Peyer's patch (tissue), 4 donors: Measurements from ENCODE around the gene PHLDB2. TPM values are rescaled to one million over a fixed set of nuclear protein-coding genes. Genes with fewer than 3 reads are reported as not detected.

Experiments used
- DNase-seq, 3 donors: peaks; one replicate each; pipeline ENCODE4 v3.0.0-alpha.2; 2017 to 2019
- H3K27ac ChIP-seq, 4 donors: fragments of 200-600 bp; sonication (generic); one replicate each; pipeline ENCODE4 v1.5.1; 2016 to 2019
- H3K27me3 ChIP-seq, 2 donors: fragments of 200-600 bp; sonication (generic); one replicate each; pipeline ENCODE4 v1.5.1; 2019
- H3K36me3 ChIP-seq, 3 donors: fragments of 200-600 bp; sonication (generic); one replicate each; pipeline ENCODE4 v1.5.1; 2016 to 2019
- H3K4me1 ChIP-seq, 4 donors: fragments of 200-600 bp; sonication (generic); one replicate each; pipeline ENCODE4 v1.5.1; 2016 to 2019
- H3K4me3 ChIP-seq, 4 donors: fragments of 200-600 bp; sonication (generic); 1 replicate in 3 of 4; 2 replicates in 1 of 4; pipeline ENCODE4 v1.5.1; 2016 to 2019; ENCODE audit warnings: mild to moderate bottlenecking in 1 of 4
- H3K9me3 ChIP-seq, 4 donors: fragments of 200-600 bp; sonication (generic); one replicate each; pipeline ENCODE4 v1.5.1; 2016 to 2019; ENCODE audit warnings: mild to moderate bottlenecking in 1 of 4
- CTCF ChIP-seq, 6 experiments: fragments of 450-650 bp in 4 of 6; fragments of 200-600 bp in 2 of 6; sonication (generic) in 1 of 6; IDR thresholded peaks; one replicate each; pipeline ENCODE4 v1.5.1; 2017 to 2019; ENCODE audit warnings: antibody characterized with exemption in 6 of 6, mild to moderate bottlenecking in 3 of 6, moderate library complexity in 1 of 6
- POLR2A ChIP-seq, 2 donors: fragments of 450-650 bp; IDR thresholded peaks; one replicate each; pipeline ENCODE4 v1.5.1; 2017; ENCODE audit warnings: antibody characterized with exemption in 2 of 2, mild to moderate bottlenecking in 2 of 2, moderate library complexity in 2 of 2
- total RNA-seq, 4 donors: library from RNA; depleted of rRNA; stranded (reverse); fragments of >200 nt; gene quantifications; one replicate each; pipeline ENCODE4 v1.1.0, GENCODE V29; 2016

PHLDB2 gene
- total RNA-seq, 4 donors from 2014 or later, result 6.0 to 66.0 (median 12.5) TPM

GRCh38 chr3:112011376-112011940 lies 152.4 kb downstream of the PHLDB2 start:
- no peaks in the 10 kb centered on the region for H3K36me3 ChIP-seq
- H3K4me3 ChIP-seq, result no peak overlapping the region
- DNase-seq, result no peak
- TF ChIP-seq CTCF (IDR thresholded peaks at IDR 0.05), result no peak
- no peak for TF ChIP-seq POLR2A (IDR thresholded peaks at IDR 0.05)
- no peaks in the 10 kb centered on the region for H3K27me3 ChIP-seq
- no peaks in the 10 kb centered on the region for H3K4me1 ChIP-seq
- no peaks in the 10 kb centered on the region for H3K9me3 ChIP-seq
- no peak overlapping the region for H3K27ac ChIP-seq

- no peaks in the 10 kb centered on the region for H3K36me3 ChIP-seq
- TF ChIP-seq CTCF (IDR thresholded peaks at IDR 0.05) (no peak), POLR2A (IDR thresholded peaks at IDR 0.05) (no peak)
Measured at GRCh38 chr3:112012205-112012992, 153.3 kb downstream of the PHLDB2 start.

GRCh38 chr3:112013058-112013783 lies 154.2 kb downstream of the PHLDB2 start:
- Histone ChIP-seq H3K4me1 (no peaks in the 10 kb centered on the region), H3K27ac (no peak overlapping the region), H3K27me3 (no peaks in the 10 kb centered on the region), H3K36me3 (no peaks in the 10 kb centered on the region), H3K9me3 (no peaks in the 10 kb centered on the region), H3K4me3 (no peak overlapping the region)
- TF ChIP-seq POLR2A (IDR thresholded peaks at IDR 0.05), result no peak
- peak in 5 of 6 experiments; percentile 23 to 76 (median 64) for TF ChIP-seq CTCF (IDR thresholded peaks at IDR 0.05)
- DNase-seq, result peak; percentile 55 to 80 (median 56)

More at GRCh38 chr3:112012205-112012992, 153.3 kb downstream of the PHLDB2 start:
- Histone ChIP-seq H3K9me3 (no peaks in the 10 kb centered on the region), H3K4me3 (no peak overlapping the region), H3K27me3 (no peaks in the 10 kb centered on the region), H3K27ac (no peak overlapping the region), H3K4me1 (no peaks in the 10 kb centered on the region)
- DNase-seq, result no peak

- Histone ChIP-seq H3K27ac (no peak overlapping the region), H3K4me1 (no peaks in the 10 kb centered on the region), H3K9me3 (no peaks in the 10 kb centered on the region), H3K27me3 (no peaks in the 10 kb centered on the region), H3K4me3 (no peak overlapping the region), H3K36me3 (no peaks in the 10 kb centered on the region)
- no peak for TF ChIP-seq CTCF (IDR thresholded peaks at IDR 0.05)
- TF ChIP-seq POLR2A (IDR thresholded peaks at IDR 0.05), result no peak
- DNase-seq, result no peak
Measured at GRCh38 chr3:112013784-112014143, 154.7 kb downstream of the PHLDB2 start.

- Histone ChIP-seq H3K4me1 (no peaks in the 10 kb centered on the region), H3K9me3 (no peaks in the 10 kb centered on the region), H3K27ac (no peak overlapping the region), H3K4me3 (no peak overlapping the region), H3K27me3 (no peaks in the 10 kb centered on the region), H3K36me3 (no peaks in the 10 kb centered on the region)
- no peak for TF ChIP-seq CTCF (IDR thresholded peaks at IDR 0.05)
- no peak for TF ChIP-seq POLR2A (IDR thresholded peaks at IDR 0.05)
- DNase-seq, result no peak
Measured at GRCh38 chr3:112017091-112017490, 158.0 kb downstream of the PHLDB2 start.
